OCI-LY1 (cell line): ENCODE results near the gene SNCB.

Source experiments
- H2AFZ ChIP-seq: fragments of 200-600 bp; sonication (generic), shearing (Covaris generic); 2 replicates; pipeline ENCODE4 v1.6.0; 2014; ENCODE audit warnings: antibody characterized with exemption, mild to moderate bottlenecking, low read length
- H3F3A ChIP-seq: fragments of 200-600 bp; sonication (generic), shearing (Covaris generic); 2 replicates; pipeline ENCODE4 v1.6.0; 2014; ENCODE audit warnings: mild to moderate bottlenecking, antibody characterized with exemption, low read length, moderate library complexity; ENCODE audit not compliant: insufficient read depth
- H3K27ac ChIP-seq: fragments of 200-600 bp; sonication (generic); 2 replicates; pipeline ENCODE4 v1.5.1; 2014; ENCODE audit warnings: low read length, mixed run types, mild to moderate bottlenecking, low read depth; ENCODE audit not compliant: poor library complexity, severe bottlenecking
- H3K27me3 ChIP-seq: fragments of 200-600 bp; sonication (generic); 2 replicates; pipeline ENCODE4 v1.6.0; 2014; ENCODE audit warnings: antibody characterized with exemption, mild to moderate bottlenecking, low read length, moderate library complexity; ENCODE audit not compliant: insufficient read depth
- H3K36me3 ChIP-seq: fragments of 200-600 bp; sonication (generic); 2 replicates; pipeline ENCODE4 v1.6.1; 2014; ENCODE audit warnings: mild to moderate bottlenecking, antibody characterized with exemption, low read length, moderate library complexity, mixed read lengths; ENCODE audit not compliant: insufficient read depth
- H3K4me1 ChIP-seq: fragments of 200-600 bp; sonication (generic); 2 replicates; pipeline ENCODE4 v1.5.1; 2014; ENCODE audit warnings: mild to moderate bottlenecking, low read length, moderate library complexity; ENCODE audit not compliant: insufficient read depth, severe bottlenecking
- H3K4me2 ChIP-seq: fragments of 200-600 bp; sonication (generic), shearing (Covaris generic); 2 replicates; pipeline ENCODE4 v1.6.1; 2014; ENCODE audit warnings: low read length
- H3K4me3 ChIP-seq: fragments of 200-600 bp; sonication (generic); 2 replicates; pipeline ENCODE4 v1.5.1; 2014; ENCODE audit warnings: low read length, low read depth, mild to moderate bottlenecking, mixed read lengths; ENCODE audit not compliant: poor library complexity, severe bottlenecking
- H3K79me2 ChIP-seq: fragments of 200-600 bp; shearing (Covaris generic); 2 replicates; pipeline ENCODE4 v1.6.1; 2016; ENCODE audit warnings: mixed run types, low read length, mixed read lengths; ENCODE audit not compliant: insufficient read depth
- H3K9ac ChIP-seq: fragments of 200-600 bp; sonication (generic), shearing (Covaris generic); 2 replicates; pipeline ENCODE4 v1.6.1; 2014; ENCODE audit warnings: mild to moderate bottlenecking, low read length, mixed read lengths
- H3K9me2 ChIP-seq: fragments of 200-600 bp; sonication (generic), shearing (Covaris generic); 2 replicates; pipeline ENCODE4 v1.6.1; 2014; ENCODE audit warnings: low read depth, mild to moderate bottlenecking, low read length, mixed read lengths
- H3K9me3 ChIP-seq: fragments of 200-600 bp; shearing (Covaris generic); 2 replicates; pipeline ENCODE4 v1.6.1; 2014; ENCODE audit warnings: low read length, mixed read lengths
- H4K20me1 ChIP-seq: fragments of 200-600 bp; sonication (generic), shearing (Covaris generic); 2 replicates; pipeline ENCODE4 v1.6.0; 2016; ENCODE audit warnings: mild to moderate bottlenecking, low read length; ENCODE audit not compliant: insufficient read depth
- EZH2 ChIP-seq: fragments of 200-600 bp; sonication (generic), shearing (Covaris generic); IDR thresholded peaks from 2 replicates; pipeline ENCODE4 v1.8.0; 2017; ENCODE audit warnings: borderline replicate concordance, mixed run types, mild to moderate bottlenecking, antibody characterized with exemption, low read length, moderate library complexity, mixed read lengths
- TF ChIP-seq, protein P1 (sequence below): fragments of 200-600 bp; sonication (generic), shearing (Covaris generic); IDR thresholded peaks from 2 replicates; pipeline ENCODE4 v1.5.1; 2017; ENCODE audit warnings: mild to moderate bottlenecking, antibody characterized with exemption, low read length, moderate library complexity, mixed read lengths

Gene SNCB

GRCh38 chr5:176624938-176625337, 5.4 kb downstream of the SNCB start:
- Histone ChIP-seq H3K9ac (no peak overlapping the region), H3K36me3 (no peaks in the 10 kb centered on the region), H3K79me2 (no peaks in the 10 kb centered on the region), H3K27ac (no peak overlapping the region), H3K9me2 (no peaks in the 10 kb centered on the region), H3K4me3 (no peak overlapping the region), H3K4me2 (no peak overlapping the region), H4K20me1 (no peaks in the 10 kb centered on the region), H3K9me3 (no peaks in the 10 kb centered on the region), H3F3A (no peaks in the 10 kb centered on the region), H2AFZ (no peak overlapping the region), H3K27me3 (peaks cover 4% of the 10 kb centered on the region; the same call in 1 of the 2 replicates), H3K4me1 (peaks cover 7% of the 10 kb centered on the region)
- no peak for TF ChIP-seq EZH2
- TF ChIP-seq, protein P1, sequence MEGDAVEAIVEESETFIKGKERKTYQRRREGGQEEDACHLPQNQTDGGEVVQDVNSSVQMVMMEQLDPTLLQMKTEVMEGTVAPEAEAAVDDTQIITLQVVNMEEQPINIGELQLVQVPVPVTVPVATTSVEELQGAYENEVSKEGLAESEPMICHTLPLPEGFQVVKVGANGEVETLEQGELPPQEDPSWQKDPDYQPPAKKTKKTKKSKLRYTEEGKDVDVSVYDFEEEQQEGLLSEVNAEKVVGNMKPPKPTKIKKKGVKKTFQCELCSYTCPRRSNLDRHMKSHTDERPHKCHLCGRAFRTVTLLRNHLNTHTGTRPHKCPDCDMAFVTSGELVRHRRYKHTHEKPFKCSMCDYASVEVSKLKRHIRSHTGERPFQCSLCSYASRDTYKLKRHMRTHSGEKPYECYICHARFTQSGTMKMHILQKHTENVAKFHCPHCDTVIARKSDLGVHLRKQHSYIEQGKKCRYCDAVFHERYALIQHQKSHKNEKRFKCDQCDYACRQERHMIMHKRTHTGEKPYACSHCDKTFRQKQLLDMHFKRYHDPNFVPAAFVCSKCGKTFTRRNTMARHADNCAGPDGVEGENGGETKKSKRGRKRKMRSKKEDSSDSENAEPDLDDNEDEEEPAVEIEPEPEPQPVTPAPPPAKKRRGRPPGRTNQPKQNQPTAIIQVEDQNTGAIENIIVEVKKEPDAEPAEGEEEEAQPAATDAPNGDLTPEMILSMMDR: no peak

- no peaks in the 10 kb centered on the region; the same call in 1 of the 2 replicates for H3K27me3 ChIP-seq
- H3K36me3 ChIP-seq: no peaks in the 10 kb centered on the region
- TF ChIP-seq EZH2: no peak
- TF ChIP-seq, protein P1: no peak
- no peaks in the 10 kb centered on the region for H3K9me3 ChIP-seq
- H3K9ac ChIP-seq: no peak overlapping the region
- H3K79me2 ChIP-seq: no peaks in the 10 kb centered on the region
- no peaks in the 10 kb centered on the region for H3K9me2 ChIP-seq
- no peak overlapping the region for H3K4me3 ChIP-seq
- no peaks in the 10 kb centered on the region for H3K4me1 ChIP-seq
- H2AFZ ChIP-seq: no peak overlapping the region
- no peaks in the 10 kb centered on the region for H3F3A ChIP-seq
- H3K27ac ChIP-seq: no peak overlapping the region
- H4K20me1 ChIP-seq: no peaks in the 10 kb centered on the region
- H3K4me2 ChIP-seq: no peak overlapping the region
These were observed 6.2 kb downstream of the SNCB start for GRCh38 chr5:176624142-176624541.

- no peak overlapping the region for H3K4me3 ChIP-seq
- H3K4me2 ChIP-seq: no peak overlapping the region
- no peak overlapping the region for H3K27ac ChIP-seq
- TF ChIP-seq EZH2: no peak
- TF ChIP-seq, protein P1: no peak
- no peaks in the 10 kb centered on the region for H3K4me1 ChIP-seq
- H4K20me1 ChIP-seq: no peaks in the 10 kb centered on the region
- no peaks in the 10 kb centered on the region for H3K79me2 ChIP-seq
- H2AFZ ChIP-seq: no peak overlapping the region
- H3K9ac ChIP-seq: no peak overlapping the region
- no peaks in the 10 kb centered on the region for H3K36me3 ChIP-seq
- H3K9me2 ChIP-seq: no peaks in the 10 kb centered on the region
- H3F3A ChIP-seq: no peaks in the 10 kb centered on the region
- H3K27me3 ChIP-seq: no peaks in the 10 kb centered on the region; the same call in 1 of the 2 replicates
- H3K9me3 ChIP-seq: no peaks in the 10 kb centered on the region
These were observed 8.7 kb downstream of the SNCB start for GRCh38 chr5:176621661-176622079.
